Memory B cell (primary cell): ENCODE measurements around the gene HNF1B.
"Not testable (repeated sequence)": the region's sequence is repeated elsewhere in the genome, so short reads cannot be mapped to it uniquely, and the experiment has no call there.

Experiments used
- ATAC-seq: fragments of 150-1000 bp; cut with Tn5 transposase; 2 replicates; pipeline ENCODE4 v1.10.0; 2021; ENCODE audit warnings: low read depth, mild to moderate bottlenecking, moderate library complexity
- DNase-seq, 2 donors: peaks; one replicate each; pipeline ENCODE4 v3.0.0; 2022; ENCODE audit warnings: low spot score in 2 of 2
- H3K27ac Mint-ChIP-seq: one replicate; pipeline ENCODE4 v1.8.0; 2022; ENCODE audit warnings: mild to moderate bottlenecking, moderate library complexity, mixed read lengths
- H3K27me3 Mint-ChIP-seq: one replicate; pipeline ENCODE4 v1.8.0; 2022; ENCODE audit warnings: mixed read lengths
- H3K36me3 Mint-ChIP-seq: one replicate; pipeline ENCODE4 v1.8.0; 2022; ENCODE audit warnings: mild to moderate bottlenecking, mixed read lengths
- H3K4me1 Mint-ChIP-seq: one replicate; pipeline ENCODE4 v1.8.0; 2022; ENCODE audit warnings: mixed read lengths
- H3K4me3 Mint-ChIP-seq: one replicate; pipeline ENCODE4 v1.8.0; 2022; ENCODE audit warnings: mild to moderate bottlenecking, moderate library complexity, mixed read lengths
- H3K9me3 Mint-ChIP-seq: one replicate; pipeline ENCODE4 v1.8.0; 2022; ENCODE audit warnings: mixed read lengths

The HNF1B gene

GRCh38 chr17:37697381-37697780, 47.5 kb downstream of the HNF1B start:
- H3K27ac Mint-ChIP-seq, result no peak overlapping the region

GRCh38 chr17:37696366-37696765, 48.5 kb downstream of the HNF1B start:
- Mint-ChIP-seq H3K4me1 (peaks cover 2% of the 10 kb centered on the region), H3K27me3 (peaks cover 10% of the 10 kb centered on the region), H3K4me3 (no peak overlapping the region), H3K27ac (no peak overlapping the region), H3K9me3 (peaks cover 1% of the 10 kb centered on the region), H3K36me3 (peaks cover 4% of the 10 kb centered on the region)
- DNase-seq (no peak), ATAC-seq (no peak)

More at GRCh38 chr17:37697381-37697780, 47.5 kb downstream of the HNF1B start:
- no peak overlapping the region for H3K4me3 Mint-ChIP-seq
- no peak for ATAC-seq
- DNase-seq, result no peak
- H3K9me3 Mint-ChIP-seq, result peaks cover 1% of the 10 kb centered on the region
- H3K27me3 Mint-ChIP-seq, result peaks cover 9% of the 10 kb centered on the region
- peaks cover 5% of the 10 kb centered on the region for H3K4me1 Mint-ChIP-seq
- peaks cover 4% of the 10 kb centered on the region for H3K36me3 Mint-ChIP-seq

- peaks cover 10% of the 10 kb centered on the region for H3K27me3 Mint-ChIP-seq
- ATAC-seq (no peak), DNase-seq (no peak)
- no peak overlapping the region for H3K4me3 Mint-ChIP-seq
- peaks cover 1% of the 10 kb centered on the region for H3K9me3 Mint-ChIP-seq
- H3K27ac Mint-ChIP-seq, result no peak overlapping the region
- H3K4me1 Mint-ChIP-seq, result peaks cover 2% of the 10 kb centered on the region
- H3K36me3 Mint-ChIP-seq, result peaks cover 4% of the 10 kb centered on the region
Measured at GRCh38 chr17:37695726-37696125, 49.1 kb downstream of the HNF1B start.

GRCh38 chr17:37694734-37695133, 50.1 kb downstream of the HNF1B start:
- H3K9me3 Mint-ChIP-seq, result peaks cover 1% of the 10 kb centered on the region
- H3K4me3 Mint-ChIP-seq, result no peak overlapping the region
- peaks cover 2% of the 10 kb centered on the region for H3K4me1 Mint-ChIP-seq
- H3K36me3 Mint-ChIP-seq, result peaks cover 4% of the 10 kb centered on the region
- ATAC-seq (no peak), DNase-seq (no peak)
- H3K27ac Mint-ChIP-seq, result no peak overlapping the region
- H3K27me3 Mint-ChIP-seq, result peaks cover 6% of the 10 kb centered on the region

GRCh38 chr17:37693328-37693727, 51.5 kb downstream of the HNF1B start:
- H3K27ac Mint-ChIP-seq, result no peak overlapping the region
- ATAC-seq (no peak), DNase-seq (no peak)
- peaks cover 1% of the 10 kb centered on the region for H3K9me3 Mint-ChIP-seq
- no peak overlapping the region for H3K4me3 Mint-ChIP-seq
- H3K36me3 Mint-ChIP-seq, result peaks cover 4% of the 10 kb centered on the region
- H3K27me3 Mint-ChIP-seq, result peaks cover 4% of the 10 kb centered on the region
- H3K4me1 Mint-ChIP-seq, result peaks cover 2% of the 10 kb centered on the region

- Mint-ChIP-seq H3K4me3 (no peak overlapping the region), H3K36me3 (peaks cover 4% of the 10 kb centered on the region), H3K27me3 (peaks cover 5% of the 10 kb centered on the region), H3K9me3 (peaks cover 1% of the 10 kb centered on the region), H3K4me1 (peaks cover 2% of the 10 kb centered on the region), H3K27ac (no peak overlapping the region)
- no peak for DNase-seq
- ATAC-seq, result no peak
Measured at GRCh38 chr17:37691807-37692206, 53.1 kb downstream of the HNF1B start.

- H3K4me3 Mint-ChIP-seq, result no peak overlapping the region
- ATAC-seq, result no peak
- peaks cover 2% of the 10 kb centered on the region for H3K4me1 Mint-ChIP-seq
- no peak overlapping the region for H3K27ac Mint-ChIP-seq
- DNase-seq, result no peak
- H3K9me3 Mint-ChIP-seq, result no peaks in the 10 kb centered on the region
- no peaks in the 10 kb centered on the region for H3K36me3 Mint-ChIP-seq
- peaks cover 3% of the 10 kb centered on the region for H3K27me3 Mint-ChIP-seq
Measured at GRCh38 chr17:37689317-37689716, 55.5 kb downstream of the HNF1B start.

GRCh38 chr17:37683454-37683984, 61.3 kb downstream of the HNF1B start:
- ATAC-seq (no peak), DNase-seq (no peak)

GRCh38 chr17:37682007-37682406, 62.9 kb downstream of the HNF1B start:
- no peak for ATAC-seq
- Mint-ChIP-seq H3K4me3 (no peak overlapping the region), H3K27me3 (peaks cover 5% of the 10 kb centered on the region), H3K9me3 (peaks cover 4% of the 10 kb centered on the region), H3K27ac (no peak overlapping the region), H3K36me3 (peaks cover 3% of the 10 kb centered on the region), H3K4me1 (no peaks in the 10 kb centered on the region)
- DNase-seq, result no peak

More at GRCh38 chr17:37683454-37683984, 61.3 kb downstream of the HNF1B start:
- H3K36me3 Mint-ChIP-seq, result peaks cover under 1% of the 10 kb centered on the region
- H3K4me1 Mint-ChIP-seq, result no peaks in the 10 kb centered on the region
- no peak overlapping the region for H3K4me3 Mint-ChIP-seq
- peaks cover 2% of the 10 kb centered on the region for H3K27me3 Mint-ChIP-seq
- H3K27ac Mint-ChIP-seq, result no peak overlapping the region
- peaks cover 2% of the 10 kb centered on the region for H3K9me3 Mint-ChIP-seq

GRCh38 chr17:37679995-37680394, 64.9 kb downstream of the HNF1B start:
- ATAC-seq, H3K27ac Mint-ChIP-seq, H3K36me3 Mint-ChIP-seq, H3K9me3 Mint-ChIP-seq, H3K4me1 Mint-ChIP-seq, H3K4me3 Mint-ChIP-seq, H3K27me3 Mint-ChIP-seq, DNase-seq: not testable (repeated sequence)

- no peaks in the 10 kb centered on the region for H3K4me1 Mint-ChIP-seq
- peaks cover 9% of the 10 kb centered on the region for H3K27me3 Mint-ChIP-seq
- H3K27ac Mint-ChIP-seq, result no peak overlapping the region
- DNase-seq (no peak), ATAC-seq (no peak)
- peaks cover 4% of the 10 kb centered on the region for H3K9me3 Mint-ChIP-seq
- H3K4me3 Mint-ChIP-seq, result no peak overlapping the region
- H3K36me3 Mint-ChIP-seq, result peaks cover 3% of the 10 kb centered on the region
Measured at GRCh38 chr17:37678036-37678435, 66.8 kb downstream of the HNF1B start.

- ATAC-seq, result no peak
- no peaks in the 10 kb centered on the region for H3K4me1 Mint-ChIP-seq
- peaks cover 3% of the 10 kb centered on the region for H3K36me3 Mint-ChIP-seq
- H3K27me3 Mint-ChIP-seq, result peaks cover 9% of the 10 kb centered on the region
- H3K9me3 Mint-ChIP-seq, result peaks cover 4% of the 10 kb centered on the region
- no peak overlapping the region for H3K27ac Mint-ChIP-seq
- H3K4me3 Mint-ChIP-seq, result no peak overlapping the region
- no peak for DNase-seq
Measured at GRCh38 chr17:37677021-37677420, 67.8 kb downstream of the HNF1B start.

- Mint-ChIP-seq H3K9me3 (peaks cover 3% of the 10 kb centered on the region), H3K4me3 (no peak overlapping the region), H3K4me1 (no peaks in the 10 kb centered on the region), H3K27me3 (peaks cover 9% of the 10 kb centered on the region), H3K27ac (no peak overlapping the region), H3K36me3 (peaks cover 3% of the 10 kb centered on the region)
- ATAC-seq (no peak), DNase-seq (no peak)
Measured at GRCh38 chr17:37676115-37676925, 68.5 kb downstream of the HNF1B start.

GRCh38 chr17:37674511-37674910, 70.3 kb downstream of the HNF1B start:
- H3K9me3 Mint-ChIP-seq, result peaks cover 3% of the 10 kb centered on the region
- peaks cover 9% of the 10 kb centered on the region for H3K27me3 Mint-ChIP-seq
- peaks cover 3% of the 10 kb centered on the region for H3K36me3 Mint-ChIP-seq
- no peaks in the 10 kb centered on the region for H3K4me1 Mint-ChIP-seq
- H3K4me3 Mint-ChIP-seq, result no peak overlapping the region
- ATAC-seq, result no peak
- H3K27ac Mint-ChIP-seq, result no peak overlapping the region
- no peak for DNase-seq

GRCh38 chr17:37673386-37673785, 71.5 kb downstream of the HNF1B start:
- Mint-ChIP-seq H3K4me3 (no peak overlapping the region), H3K27me3 (peaks cover 7% of the 10 kb centered on the region), H3K9me3 (peaks cover under 1% of the 10 kb centered on the region), H3K4me1 (no peaks in the 10 kb centered on the region), H3K36me3 (peaks cover under 1% of the 10 kb centered on the region), H3K27ac (no peak overlapping the region)
- ATAC-seq (no peak), DNase-seq (no peak)
